H1 (cell line): ENCODE results near the gene MAPKAP1. TPM values are rescaled to one million over a fixed set of nuclear protein-coding genes. Genes with fewer than 3 reads are reported as not detected.

Experiments used
- CTCF ChIA-PET: fragments of 300-600 bp; sonication (Branson Sonifier 250); formaldehyde crosslinking; loops from one replicate; lab custom pipeline; 2021; ENCODE audit not compliant: partially characterized antibody; lab: Charles Lee
- POLR2A ChIA-PET: fragments of 300-600 bp; sonication (Branson Sonifier 250); formaldehyde crosslinking; loops from one replicate; lab custom pipeline; 2021; ENCODE audit warnings: inconsistent platforms; ENCODE audit not compliant: partially characterized antibody; lab: Charles Lee
- DNase-seq, 2 experiments: peaks; one replicate each; pipeline versions ENCODE4 v3.0.0 to v3.0.0-alpha.2; 2010 to 2022; ENCODE audit warnings: low spot score in 2 of 2, low read depth in 1 of 2, mixed read lengths in 1 of 2
- FAIRE-seq: peaks from 2 replicates; lab custom pipeline; 2011; peaks lifted over from hg19 to GRCh38; lab: Jason Lieb, UNC
- H2AFZ ChIP-seq: 2 replicates; pipeline ENCODE4 v1.8.1; 2012; ENCODE audit warnings: low read length, inconsistent platforms
- H2AK5ac ChIP-seq: 2 replicates; pipeline ENCODE4 v1.6.1; 2013; ENCODE audit warnings: low read depth, low read length
- H2BK120ac ChIP-seq: replicated peaks from 2 replicates; pipeline ENCODE3; 2013; ENCODE audit warnings: low read depth, low read length, inconsistent platforms
- H2BK12ac ChIP-seq: 2 replicates; pipeline ENCODE4 v1.6.1; 2013; ENCODE audit warnings: low read depth, low read length
- H2BK15ac ChIP-seq: 2 replicates; pipeline ENCODE4 v1.6.1; 2013; ENCODE audit warnings: low read length
- H2BK20ac ChIP-seq: 2 replicates; pipeline ENCODE4 v1.6.1; 2013; ENCODE audit warnings: low read length
- H2BK5ac ChIP-seq: 2 replicates; pipeline ENCODE4 v1.6.1; 2013; ENCODE audit warnings: low read depth, low read length
- H3K14ac ChIP-seq: 2 replicates; pipeline ENCODE4 v1.6.1; 2013; ENCODE audit warnings: inconsistent platforms; ENCODE audit not compliant: insufficient read length
- H3K18ac ChIP-seq: 2 replicates; pipeline ENCODE4 v1.6.1; 2013; ENCODE audit warnings: low read length; ENCODE audit errors: extremely low read depth
- H3K23ac ChIP-seq: 2 replicates; pipeline ENCODE4 v1.6.1; 2013; ENCODE audit warnings: inconsistent platforms; ENCODE audit not compliant: insufficient read length
- H3K23me2 ChIP-seq: 2 replicates; pipeline ENCODE4 v1.6.1; 2013; ENCODE audit warnings: low read depth, low read length
- H3K27ac ChIP-seq: 2 replicates; pipeline ENCODE4 v1.6.1; 2011; ENCODE audit warnings: low read depth, low read length, inconsistent platforms
- H3K27me3 ChIP-seq, 4 experiments: replicated peaks in 1 of 4; 1 replicate in 1 of 4; 2 replicates in 3 of 4; pipeline versions ENCODE4 v1.6.1 to v1.8.1; 2011 to 2013; ENCODE audit warnings: low read length in 3 of 4, mild to moderate bottlenecking in 3 of 4, inconsistent platforms in 2 of 4, mixed read lengths in 2 of 4, moderate library complexity in 1 of 4; ENCODE audit not compliant: control insufficient read depth in 3 of 4, insufficient read depth in 3 of 4; ENCODE audit errors: extremely low read depth in 1 of 4
- H3K36me3 ChIP-seq, 4 experiments: 2 replicates each; pipeline versions ENCODE4 v1.6.1 to v1.8.1; 2011 to 2013; ENCODE audit warnings: mild to moderate bottlenecking in 4 of 4, low read length in 3 of 4, moderate library complexity in 2 of 4, control low read depth in 1 of 4, inconsistent platforms in 1 of 4; ENCODE audit not compliant: insufficient read depth in 4 of 4, control insufficient read depth in 2 of 4
- H3K4ac ChIP-seq: replicated peaks from 2 replicates; pipeline ENCODE3; 2013; ENCODE audit warnings: low read length, low read depth, mixed read lengths, inconsistent platforms; ENCODE audit not compliant: insufficient read length
- H3K4me1 ChIP-seq, 4 experiments: replicated peaks in 1 of 4; 1 replicate in 1 of 4; 2 replicates in 3 of 4; pipeline versions ENCODE4 v1.6.1 to v1.8.1; 2011 to 2013; ENCODE audit warnings: low read length in 3 of 4, inconsistent platforms in 2 of 4, mixed read lengths in 1 of 4; ENCODE audit not compliant: insufficient read depth in 4 of 4, control insufficient read depth in 3 of 4
- H3K4me2 ChIP-seq, 2 experiments: 2 replicates each; pipeline versions ENCODE4 v1.6.1 to v1.8.1; 2011 to 2013; ENCODE audit warnings: low read depth in 2 of 2, low read length in 2 of 2, control low read depth in 1 of 2, inconsistent platforms in 1 of 2, mild to moderate bottlenecking in 1 of 2; ENCODE audit not compliant: insufficient read depth in 1 of 2
- H3K4me3 ChIP-seq, 4 experiments: fragments of 200-600, 300-600 bp in 1 of 4; sonication (generic), shearing (Covaris generic), sonication (Bioruptor Twin) in 1 of 4; 2 replicates each; pipeline versions ENCODE4 v1.5.1 to v1.8.1; 2011 to 2016; ENCODE audit warnings: low read length in 4 of 4, low read depth in 3 of 4, control low read depth in 2 of 4, inconsistent platforms in 2 of 4, mild to moderate bottlenecking in 2 of 4, mixed read lengths in 1 of 4, moderate library complexity in 1 of 4; ENCODE audit not compliant: insufficient read depth in 2 of 4; ENCODE audit errors: extremely low read depth in 1 of 4
- H3K56ac ChIP-seq: replicated peaks from 2 replicates; pipeline ENCODE3; 2013; ENCODE audit warnings: low read depth, mild to moderate bottlenecking, mixed read lengths, low read length, inconsistent platforms; ENCODE audit not compliant: insufficient read length
- H3K79me1 ChIP-seq: 2 replicates; pipeline ENCODE4 v1.6.1; 2013; ENCODE audit warnings: low read depth, low read length, control low read depth
- H3K79me2 ChIP-seq, 2 experiments: 2 replicates each; pipeline versions ENCODE4 v1.6.1 to v1.8.1; 2012 to 2013; ENCODE audit warnings: low read length in 2 of 2, mild to moderate bottlenecking in 2 of 2, inconsistent platforms in 1 of 2; ENCODE audit not compliant: insufficient read depth in 2 of 2, control insufficient read depth in 1 of 2
- H3K9ac ChIP-seq, 4 experiments: replicated peaks in 1 of 4; 1 replicate in 1 of 4; 2 replicates in 3 of 4; pipeline versions ENCODE4 v1.6.1 to v1.8.1; 2011 to 2013; ENCODE audit warnings: low read depth in 3 of 4, low read length in 3 of 4, control low read depth in 2 of 4, mild to moderate bottlenecking in 2 of 4, moderate library complexity in 2 of 4, inconsistent platforms in 1 of 4; ENCODE audit errors: extremely low read depth in 1 of 4
- H3K9me3 ChIP-seq, 2 experiments: 2 replicates each; pipeline versions ENCODE4 v1.6.1 to v1.8.1; 2012 to 2013; ENCODE audit warnings: mild to moderate bottlenecking in 2 of 2, moderate library complexity in 2 of 2, control low read depth in 1 of 2, inconsistent platforms in 1 of 2, low read depth in 1 of 2, low read length in 1 of 2, mixed read lengths in 1 of 2; ENCODE audit not compliant: insufficient read depth in 2 of 2
- H4K20me1 ChIP-seq, 2 experiments: replicated peaks in 1 of 2; 2 replicates each; pipeline versions ENCODE3 to v1.8.1; 2011 to 2013; ENCODE audit warnings: inconsistent platforms in 2 of 2, low read length in 2 of 2, mild to moderate bottlenecking in 1 of 2; ENCODE audit not compliant: insufficient read depth in 2 of 2, control insufficient read depth in 1 of 2
- H4K5ac ChIP-seq: 2 replicates; pipeline ENCODE4 v1.6.1; 2013; ENCODE audit warnings: low read length, low read depth, mixed read lengths, inconsistent platforms; ENCODE audit not compliant: insufficient read length
- H4K8ac ChIP-seq: 2 replicates; pipeline ENCODE4 v1.8.0; 2013; ENCODE audit warnings: mild to moderate bottlenecking, moderate library complexity, low read length, inconsistent platforms; ENCODE audit not compliant: insufficient read depth; ENCODE audit errors: extremely low read depth
- H4K91ac ChIP-seq: replicated peaks from 2 replicates; pipeline ENCODE3; 2013; ENCODE audit warnings: low read length, mixed read lengths, inconsistent platforms; ENCODE audit not compliant: insufficient read length
- BCL11A ChIP-seq, 2 experiments: IDR thresholded peaks; one replicate each; pipeline ENCODE4 v1.6.1; 2011; ENCODE audit warnings: low read depth in 2 of 2, low read length in 2 of 2, mild to moderate bottlenecking in 2 of 2
- CHD1 ChIP-seq: IDR thresholded peaks from 2 replicates; pipeline ENCODE4 v1.6.1; 2012; ENCODE audit warnings: low read depth, low read length, improper control_type of control experiment
- EGR1 ChIP-seq: IDR thresholded peaks from 2 replicates; pipeline ENCODE4 v1.6.1; 2011; ENCODE audit warnings: low read depth, low read length, borderline replicate concordance
- FOSL1 ChIP-seq: IDR thresholded peaks from 2 replicates; pipeline ENCODE4 v1.6.1; 2011; ENCODE audit warnings: mild to moderate bottlenecking, low read depth, low read length, moderate library complexity; ENCODE audit not compliant: insufficient read depth
- KDM1A ChIP-seq: fragments of 200-600, 300-600 bp; sonication (generic); IDR thresholded peaks from 2 replicates; pipeline ENCODE4 v1.7.1; 2016; ENCODE audit warnings: mild to moderate bottlenecking, low read length, borderline replicate concordance
- KDM4A ChIP-seq: IDR thresholded peaks from one replicate; pipeline ENCODE4 v1.7.1; 2012; ENCODE audit warnings: low read depth, mild to moderate bottlenecking, moderate library complexity, low read length, inconsistent platforms; ENCODE audit not compliant: severe bottlenecking
- PHF8 ChIP-seq: fragments of 200-600 bp; sonication (generic); conservative IDR thresholded peaks from 2 replicates; pipeline ENCODE4 v1.7.1; 2012; ENCODE audit warnings: low read depth, mild to moderate bottlenecking, inconsistent platforms, low read length, moderate library complexity
- POLR2A ChIP-seq, 2 experiments: IDR thresholded peaks; 1 replicate in 1 of 2; 2 replicates in 1 of 2; pipeline ENCODE4 v1.6.1; 2011; ENCODE audit warnings: low read depth in 2 of 2, low read length in 2 of 2, mild to moderate bottlenecking in 2 of 2; ENCODE audit errors: control extremely low read depth in 1 of 2
- SIN3A ChIP-seq, 2 experiments: IDR thresholded peaks in 1 of 2; conservative IDR thresholded peaks in 1 of 2; 2 replicates each; pipeline ENCODE4 v1.6.1; 2011 to 2012; ENCODE audit warnings: low read length in 2 of 2, improper control_type of control experiment in 1 of 2, low read depth in 1 of 2, mild to moderate bottlenecking in 1 of 2
- SIRT6 ChIP-seq: IDR thresholded peaks from one replicate; pipeline ENCODE4 v1.7.1; 2012; ENCODE audit warnings: low read length, inconsistent platforms
- SP2 ChIP-seq: IDR thresholded peaks from 2 replicates; pipeline ENCODE4 v1.6.1; 2012; ENCODE audit warnings: mild to moderate bottlenecking, low read length, inconsistent platforms
- TAF1 ChIP-seq: IDR thresholded peaks from 2 replicates; pipeline ENCODE4 v1.6.1; 2011; ENCODE audit warnings: mild to moderate bottlenecking, low read depth, low read length
- TEAD4 ChIP-seq: IDR thresholded peaks from 2 replicates; pipeline ENCODE4 v1.6.1; 2012; ENCODE audit warnings: low read depth, low read length, inconsistent platforms, mixed read lengths
- WGBS, 2 experiments: shearing (Covaris generic) in 1 of 2; methylation state at CpG; one replicate each; pipeline versions ENCODE4 v1.1.6 to v1.1.7; 2013 to 2015; ENCODE audit warnings: low lambda C conversion rate in 2 of 2, mixed read lengths in 2 of 2, inconsistent platforms in 1 of 2, low coverage in 1 of 2, missing lambda C conversion rate in 1 of 2; ENCODE audit not compliant: insufficient replicate concordance in 2 of 2, insufficient coverage in 1 of 2, insufficient read length in 1 of 2; ENCODE audit errors: extremely low coverage in 1 of 2, missing lambda C conversion rate in 1 of 2; 5-methylcytosine and 5-hydroxymethylcytosine counted together
- polyA plus RNA-seq, 7 experiments: library from polyadenylated mRNA; depleted of rRNA in 3 of 7; stranded (reverse) in 5 of 7; unstranded in 2 of 7; fragments of >200 nt in 5 of 7; fragments of 200-250 nt in 2 of 7; gene quantifications; 1 replicate in 5 of 7; 2 replicates in 1 of 7; 4 replicates in 1 of 7; pipeline versions ENCODE4 v1.2.1 to v1.2.3, GENCODE V29; 2011 to 2013; ENCODE audit warnings: missing spikeins in 2 of 7, mixed read lengths in 2 of 7
- total RNA-seq: library from RNA; stranded (reverse); fragmentation: NEBNext Ultra II Directional; extraction: Animal tissue kit (Norgen Biotek cat#: 25700); gene quantifications from 2 replicates; pipeline ENCODE4 v1.2.1, GENCODE V29; 2021

The MAPKAP1 gene
- total and polyA plus RNA-seq, 2 of the 8 experiments (the other 6 are each of a cell fraction or from before 2014, with no cell fraction given), result 79.2 to 140 TPM

GRCh38 chr9:125529589-125530515 is 177.2 kb downstream of the MAPKAP1 start:
- Histone ChIP-seq H2AK5ac (no peak overlapping the region), H3K4me1 (peaks cover under 1 to 19% (median 7%) of the 10 kb centered on the region in 4 experiments; a peak in 6 of 7 replicates), H3K23me2 (no peaks in the 10 kb centered on the region), H2BK12ac (no peak overlapping the region), H3K4me2 (no peak overlapping the region), H3K56ac (no peak overlapping the region), H3K79me1 (no peaks in the 10 kb centered on the region; the same call in 1 of the 2 replicates), H4K20me1 (no peaks in the 10 kb centered on the region), H3K9me3 (no peaks in the 10 kb centered on the region), H2BK15ac (no peak overlapping the region), H3K79me2 (no peaks in the 10 kb centered on the region), H3K9ac (no peak overlapping the region), H3K23ac (no peak overlapping the region), H2BK20ac (no peak overlapping the region), H3K14ac (no peak overlapping the region), H3K27ac (no peak overlapping the region), H2AFZ (no peak overlapping the region), H4K5ac (no peak overlapping the region), H2BK120ac (no peak overlapping the region), H4K91ac (no peak overlapping the region), H3K27me3 (no peaks in the 10 kb centered on the region), H3K4ac (no peak overlapping the region), H2BK5ac (no peak overlapping the region), H4K8ac (no peak overlapping the region), H3K18ac (no peak overlapping the region), H3K4me3 (no peak overlapping the region), H3K36me3 (no peaks in the 10 kb centered on the region; a peak in 1 of 8 replicates)
- DNase-seq, result no peak
- ChIA-PET CTCF (interaction anchor here (0.5 to 3.3 kb wide), 7 partner anchors 12 to 688 kb away, joined by 3 to 15 read pairs (median 5); no protein-coding TSS in a partner anchor), POLR2A (interaction anchor here (1.6 kb wide), 1 partner anchor 15 kb away, joined by 3 read pairs; no protein-coding TSS in a partner anchor)
- no peak for FAIRE-seq
- WGBS, 2 experiments, result 75% methylated on average over 5 of the region's 5 CpGs; no CpG with 5 or more reads in 1 of the 2 experiments
- TF ChIP-seq SIRT6 (no peak), SP2 (no peak), KDM1A (no peak), KDM4A (no peak), BCL11A (IDR thresholded peaks at IDR 0.05; ENCODE audit: low read depth in 2 of 2, low read length in 2 of 2) (no peak), EGR1 (no peak), PHF8 (no peak), POLR2A (IDR thresholded peaks at IDR 0.05; ENCODE audit: control extremely low read depth in 1 of 2, low read depth in 2 of 2, low read length in 2 of 2) (no peak), SIN3A (conservative IDR thresholded peaks at IDR 0.05 in 1 of 2, IDR thresholded peaks at IDR 0.05 in 1 of 2; ENCODE audit: low read depth in 1 of 2, low read length in 2 of 2) (no peak), CHD1 (no peak), TEAD4 (no peak), TAF1 (no peak), FOSL1 (no peak)
